ENCODE data around the gene OR2B2. TPM values are rescaled to one million over a fixed set of nuclear protein-coding genes. Genes with fewer than 3 reads are reported as not detected.

Gene OR2B2
- not detected for polyA plus RNA-seq (2013, experiment 1 of 2)
- not detected for polyA plus RNA-seq (2013, experiment 2 of 2)

GRCh38 chr6:27911956-27912446, at the start of gene OR2B2:
Gene OR2B2, minus strand, starts transcription at chr6:27912396. Its CDS starts 77 bp downstream, at chr6:27912319.
- Histone ChIP-seq H3K36me3 (replicated peaks in 1 of 2; ENCODE audit: control insufficient read depth in 2 of 2, insufficient read depth in 2 of 2, low read length in 2 of 2) (no peaks in the 10 kb centered on the region), H3K79me1 (ENCODE audit: low read depth, low read length) (no peaks in the 10 kb centered on the region), H2BK15ac (ENCODE audit: low read length) (no peak within 1 kb of the TSS), H2AK5ac (ENCODE audit: low read depth, low read length) (no peak within 1 kb of the TSS), H3K18ac (ENCODE audit: low read length) (no peak within 1 kb of the TSS), H3K4me1 (ENCODE audit: control insufficient read depth in 2 of 2, insufficient read depth in 1 of 2, low read depth in 1 of 2, low read length in 2 of 2) (no peaks in the 10 kb centered on the region), H3K4ac (ENCODE audit: low read length) (no peak within 1 kb of the TSS), H3K23ac (ENCODE audit: low read depth, low read length, poor library complexity) (no peak within 1 kb of the TSS), H4K91ac (ENCODE audit: low read depth, low read length, poor library complexity) (no peak within 1 kb of the TSS), H3K27me3 (ENCODE audit: control insufficient read depth in 3 of 3, insufficient read depth in 3 of 3, low read depth in 1 of 3, low read length in 3 of 3) (no peaks in the 10 kb centered on the region), H3K4me2 (ENCODE audit: insufficient read depth, low read length, poor library complexity, severe bottlenecking) (no peak within 1 kb of the TSS), H2BK5ac (ENCODE audit: low read length) (no peak within 1 kb of the TSS), H3K14ac (ENCODE audit: low read length) (no peak within 1 kb of the TSS), H2BK12ac (ENCODE audit: low read length) (no peak within 1 kb of the TSS), H3K27ac (replicated peaks; ENCODE audit: low read length) (no peak within 1 kb of the TSS), H3K9me3 (replicated peaks in 1 of 2; ENCODE audit: control insufficient read depth in 2 of 2, insufficient read depth in 1 of 2, low read depth in 1 of 2, low read length in 2 of 2) (no peaks in the 10 kb centered on the region), H4K8ac (ENCODE audit: low read depth, low read length) (no peak within 1 kb of the TSS), H2AFZ (ENCODE audit: low read length) (no peak within 1 kb of the TSS), H2BK120ac (ENCODE audit: low read depth, low read length) (no peak within 1 kb of the TSS), H3K9ac (ENCODE audit: low read depth, low read length, poor library complexity) (no peak within 1 kb of the TSS), H3K4me3 (ENCODE audit: low read length in 2 of 2) (no peak within 1 kb of the TSS)
- no peak for DNase-seq (ENCODE audit: low spot score)
- WGBS, 2 donors (ENCODE audit: extremely low coverage in 2 of 2, insufficient read length in 2 of 2, insufficient replicate concordance in 1 of 2) = no CpG with 5 or more reads among the region's 2 CpGs

GRCh38 chr6:27957516-27957915, 45.3 kb upstream of the OR2B2 start:
- H4K8ac ChIP-seq (ENCODE audit: low read depth, low read length) = no peak overlapping the region
- no peak overlapping the region for H3K9ac ChIP-seq (ENCODE audit: low read depth, low read length, poor library complexity)
- H2BK5ac ChIP-seq (ENCODE audit: low read length) = no peak overlapping the region
- DNase-seq (ENCODE audit: low spot score) = no peak
- no peak overlapping the region for H3K18ac ChIP-seq (ENCODE audit: low read length)
- H3K9me3 ChIP-seq (replicated peaks in 1 of 2; ENCODE audit: control insufficient read depth in 2 of 2, insufficient read depth in 1 of 2, low read depth in 1 of 2, low read length in 2 of 2) = no peaks in the 10 kb centered on the region
- H4K91ac ChIP-seq (ENCODE audit: low read depth, low read length, poor library complexity) = no peak overlapping the region
- no CpG with 5 or more reads among the region's 4 CpGs for WGBS, 2 donors (ENCODE audit: extremely low coverage in 2 of 2, insufficient read length in 2 of 2, insufficient replicate concordance in 1 of 2)
- H2BK120ac ChIP-seq (ENCODE audit: low read depth, low read length) = no peak overlapping the region
- H3K27ac ChIP-seq (replicated peaks; ENCODE audit: low read length) = no peak overlapping the region
- H2BK12ac ChIP-seq (ENCODE audit: low read length) = no peak overlapping the region
- H3K79me1 ChIP-seq (ENCODE audit: low read depth, low read length) = no peaks in the 10 kb centered on the region
- H3K23ac ChIP-seq (ENCODE audit: low read depth, low read length, poor library complexity) = no peak overlapping the region
- no peak overlapping the region for H3K4me2 ChIP-seq (ENCODE audit: insufficient read depth, low read length, poor library complexity, severe bottlenecking)
- H3K4me1 ChIP-seq (ENCODE audit: control insufficient read depth in 2 of 2, insufficient read depth in 1 of 2, low read depth in 1 of 2, low read length in 2 of 2) = no peaks in the 10 kb centered on the region
- peaks cover 0 to 4% (median 0%) of the 10 kb centered on the region in 3 experiments for H3K27me3 ChIP-seq (ENCODE audit: control insufficient read depth in 3 of 3, insufficient read depth in 3 of 3, low read depth in 1 of 3, low read length in 3 of 3)
- no peaks in the 10 kb centered on the region for H3K36me3 ChIP-seq (replicated peaks in 1 of 2; ENCODE audit: control insufficient read depth in 2 of 2, insufficient read depth in 2 of 2, low read length in 2 of 2)
- no peak overlapping the region for H3K4ac ChIP-seq (ENCODE audit: low read length)
- H3K14ac ChIP-seq (ENCODE audit: low read length) = no peak overlapping the region
- no peak overlapping the region for H2AFZ ChIP-seq (ENCODE audit: low read length)
- no peak overlapping the region for H3K4me3 ChIP-seq (ENCODE audit: low read length in 2 of 2)
- no peak overlapping the region for H2BK15ac ChIP-seq (ENCODE audit: low read length)
- H2AK5ac ChIP-seq (ENCODE audit: low read depth, low read length) = no peak overlapping the region

- no peak within 1 kb of the TSS for H4K91ac ChIP-seq (ENCODE audit: low read depth, low read length, poor library complexity)
- H3K79me1 ChIP-seq (ENCODE audit: low read depth, low read length) = no peaks in the 10 kb centered on the region
- no peak within 1 kb of the TSS for H2BK15ac ChIP-seq (ENCODE audit: low read length)
- no peak within 1 kb of the TSS for H2BK12ac ChIP-seq (ENCODE audit: low read length)
- H3K18ac ChIP-seq (ENCODE audit: low read length) = no peak within 1 kb of the TSS
- no peak within 1 kb of the TSS for H2AK5ac ChIP-seq (ENCODE audit: low read depth, low read length)
- no peak within 1 kb of the TSS for H3K14ac ChIP-seq (ENCODE audit: low read length)
- H3K9me3 ChIP-seq (replicated peaks in 1 of 2; ENCODE audit: control insufficient read depth in 2 of 2, insufficient read depth in 1 of 2, low read depth in 1 of 2, low read length in 2 of 2) = no peaks in the 10 kb centered on the region
- no peak within 1 kb of the TSS for H3K4me3 ChIP-seq (ENCODE audit: low read length in 2 of 2)
- H4K8ac ChIP-seq (ENCODE audit: low read depth, low read length) = no peak within 1 kb of the TSS
- no peak within 1 kb of the TSS for H2BK120ac ChIP-seq (ENCODE audit: low read depth, low read length)
- no peaks in the 10 kb centered on the region for H3K36me3 ChIP-seq (replicated peaks in 1 of 2; ENCODE audit: control insufficient read depth in 2 of 2, insufficient read depth in 2 of 2, low read length in 2 of 2)
- H3K27me3 ChIP-seq (ENCODE audit: control insufficient read depth in 3 of 3, insufficient read depth in 3 of 3, low read depth in 1 of 3, low read length in 3 of 3) = peaks cover 0 to 5% (median 0%) of the 10 kb centered on the region in 3 experiments
- WGBS, 2 donors (ENCODE audit: extremely low coverage in 2 of 2, insufficient read length in 2 of 2, insufficient replicate concordance in 1 of 2) = no CpG with 5 or more reads among the region's 1 CpG
- DNase-seq (ENCODE audit: low spot score) = no peak
- no peak within 1 kb of the TSS for H2BK5ac ChIP-seq (ENCODE audit: low read length)
- no peaks in the 10 kb centered on the region for H3K4me1 ChIP-seq (ENCODE audit: control insufficient read depth in 2 of 2, insufficient read depth in 1 of 2, low read depth in 1 of 2, low read length in 2 of 2)
- H3K9ac ChIP-seq (ENCODE audit: low read depth, low read length, poor library complexity) = no peak within 1 kb of the TSS
- no peak within 1 kb of the TSS for H3K4me2 ChIP-seq (ENCODE audit: insufficient read depth, low read length, poor library complexity, severe bottlenecking)
- H3K23ac ChIP-seq (ENCODE audit: low read depth, low read length, poor library complexity) = no peak within 1 kb of the TSS
- H3K27ac ChIP-seq (replicated peaks; ENCODE audit: low read length) = no peak within 1 kb of the TSS
- H3K4ac ChIP-seq (ENCODE audit: low read length) = no peak within 1 kb of the TSS
- H2AFZ ChIP-seq (ENCODE audit: low read length) = no peak within 1 kb of the TSS
These were observed 44.7 kb upstream of the OR2B2 start, which contains the start of gene OR2B6 for GRCh38 chr6:27956941-27957340. Gene OR2B6, plus strand, starts transcription at chr6:27957241. Its CDS starts 0 bp downstream, at chr6:27957241.

- H2BK5ac ChIP-seq (ENCODE audit: low read length) = no peak overlapping the region
- no peak overlapping the region for H3K4me2 ChIP-seq (ENCODE audit: insufficient read depth, low read length, poor library complexity, severe bottlenecking)
- H3K14ac ChIP-seq (ENCODE audit: low read length) = no peak overlapping the region
- H2AFZ ChIP-seq (ENCODE audit: low read length) = no peak overlapping the region
- no CpG with 5 or more reads among the region's 1 CpG for WGBS, 2 donors (ENCODE audit: extremely low coverage in 2 of 2, insufficient read length in 2 of 2, insufficient replicate concordance in 1 of 2)
- H3K4me1 ChIP-seq (ENCODE audit: control insufficient read depth in 2 of 2, insufficient read depth in 1 of 2, low read depth in 1 of 2, low read length in 2 of 2) = no peaks in the 10 kb centered on the region
- no peaks in the 10 kb centered on the region for H3K9me3 ChIP-seq (replicated peaks in 1 of 2; ENCODE audit: control insufficient read depth in 2 of 2, insufficient read depth in 1 of 2, low read depth in 1 of 2, low read length in 2 of 2)
- no peak overlapping the region for H2BK15ac ChIP-seq (ENCODE audit: low read length)
- no peak overlapping the region for H3K27ac ChIP-seq (replicated peaks; ENCODE audit: low read length)
- no peak overlapping the region for H2BK120ac ChIP-seq (ENCODE audit: low read depth, low read length)
- H3K27me3 ChIP-seq (ENCODE audit: control insufficient read depth in 3 of 3, insufficient read depth in 3 of 3, low read depth in 1 of 3, low read length in 3 of 3) = peaks cover 0 to 8% (median 0%) of the 10 kb centered on the region in 3 experiments
- no peak overlapping the region for H3K4me3 ChIP-seq (ENCODE audit: low read length in 2 of 2)
- H3K79me1 ChIP-seq (ENCODE audit: low read depth, low read length) = no peaks in the 10 kb centered on the region
- no peak for DNase-seq (ENCODE audit: low spot score)
- no peak overlapping the region for H3K9ac ChIP-seq (ENCODE audit: low read depth, low read length, poor library complexity)
- H4K8ac ChIP-seq (ENCODE audit: low read depth, low read length) = no peak overlapping the region
- no peak overlapping the region for H3K23ac ChIP-seq (ENCODE audit: low read depth, low read length, poor library complexity)
- no peak overlapping the region for H4K91ac ChIP-seq (ENCODE audit: low read depth, low read length, poor library complexity)
- H2BK12ac ChIP-seq (ENCODE audit: low read length) = no peak overlapping the region
- H2AK5ac ChIP-seq (ENCODE audit: low read depth, low read length) = no peak overlapping the region
- no peak overlapping the region for H3K18ac ChIP-seq (ENCODE audit: low read length)
- no peak overlapping the region for H3K4ac ChIP-seq (ENCODE audit: low read length)
- H3K36me3 ChIP-seq (replicated peaks in 1 of 2; ENCODE audit: control insufficient read depth in 2 of 2, insufficient read depth in 2 of 2, low read length in 2 of 2) = no peaks in the 10 kb centered on the region
These were observed 38.8 kb upstream of the OR2B2 start for GRCh38 chr6:27951040-27951439.
